HepG2 (cell line): Measurements from ENCODE around the gene TAGLN. TPM values are rescaled to one million over a fixed set of nuclear protein-coding genes. Genes with fewer than 3 reads are reported as not detected.

Source experiments
- ATAC-seq: fragments of 200-7000 bp; cut with Tn5 transposase; 3 replicates; pipeline ENCODE4 v1.9.1; 2020; ENCODE audit warnings: mild to moderate bottlenecking, moderate library complexity
- BruUV-seq: library from RNA; stranded (reverse); fragments of 400-500 nt; replicated peaks from 2 replicates; lab custom pipeline; 2021; lab: Mats Ljungman, UMichigan
- CTCF ChIA-PET: fragments of 300-600 bp; formaldehyde crosslinking; extraction: SDS; loops from one replicate; lab custom pipeline; 2021; ENCODE audit warnings: low total read pairs, inconsistent platforms, low intra/inter-chr PET ratio; lab: Yijun Ruan, JAX
- POLR2A ChIA-PET: fragments of 350-600 bp; sonication (Branson Sonifier 250); formaldehyde crosslinking; loops from one replicate; lab custom pipeline; 2020; ENCODE audit warnings: antibody characterized with exemption, inconsistent platforms; lab: Yijun Ruan, JAX
- DNase-seq: peaks from one replicate; pipeline ENCODE4 v3.0.0-alpha.2; 2015; ENCODE audit warnings: low spot score
- FAIRE-seq: peaks from 3 replicates; lab custom pipeline; 2011; peaks lifted over from hg19 to GRCh38; lab: Jason Lieb, UNC
- H2AFZ ChIP-seq: one replicate; pipeline ENCODE4 v1.6.1; 2011; ENCODE audit warnings: low read length, inconsistent platforms
- H3K27ac ChIP-seq: fragments of 300-600 bp; 3 replicates; pipeline ENCODE4 v1.8.0; 2011; ENCODE audit warnings: mixed run types, mild to moderate bottlenecking, mixed read lengths, low read length, inconsistent platforms; ENCODE audit not compliant: insufficient read depth; ENCODE audit errors: extremely low read length
- H3K27me3 ChIP-seq, 2 experiments: fragments of 200-600 bp in 1 of 2; 2 replicates in 1 of 2; 3 replicates in 1 of 2; pipeline versions ENCODE4 v1.6.0 to v1.8.0; 2011; ENCODE audit warnings: low read length in 2 of 2, mild to moderate bottlenecking in 2 of 2, moderate library complexity in 2 of 2, inconsistent platforms in 1 of 2; ENCODE audit not compliant: insufficient read depth in 2 of 2, control insufficient read depth in 1 of 2
- H3K36me3 ChIP-seq, 2 experiments: fragments of 200-600 bp in 1 of 2; replicated peaks in 1 of 2; 2 replicates in 1 of 2; 3 replicates in 1 of 2; pipeline versions ENCODE4 v1.5.1 to v1.8.0; 2011; ENCODE audit warnings: low read length in 2 of 2, inconsistent platforms in 1 of 2; ENCODE audit not compliant: insufficient read depth in 2 of 2, control insufficient read depth in 1 of 2
- H3K4me1 ChIP-seq: 2 replicates; pipeline ENCODE4 v1.5.1; 2012; ENCODE audit warnings: low read length, inconsistent platforms; ENCODE audit not compliant: insufficient read depth
- H3K4me2 ChIP-seq: 2 replicates; pipeline ENCODE4 v1.6.0; 2011; ENCODE audit warnings: low read depth, low read length, inconsistent platforms
- H3K4me3 ChIP-seq, 3 experiments: fragments of 200-600 bp in 1 of 3; sonication (generic), shearing (Covaris generic) in 1 of 3; replicated peaks in 1 of 3; 2 replicates each; pipeline ENCODE4 v1.5.1; 2011 to 2016; ENCODE audit warnings: low read length in 3 of 3, inconsistent platforms in 2 of 3, low read depth in 2 of 3, mild to moderate bottlenecking in 2 of 3, control low read depth in 1 of 3, mixed read lengths in 1 of 3; ENCODE audit not compliant: insufficient read depth in 1 of 3
- H3K79me2 ChIP-seq: one replicate; pipeline ENCODE4 v1.6.1; 2011; ENCODE audit warnings: low read length, inconsistent platforms; ENCODE audit not compliant: insufficient read depth
- H3K9ac ChIP-seq: 2 replicates; pipeline ENCODE4 v1.6.0; 2011; ENCODE audit warnings: mild to moderate bottlenecking, low read depth, low read length, inconsistent platforms; ENCODE audit not compliant: insufficient read depth
- H3K9me3 ChIP-seq: 2 replicates; pipeline ENCODE4 v1.5.1; 2012; ENCODE audit warnings: mild to moderate bottlenecking, low read length
- H4K20me1 ChIP-seq: 2 replicates; pipeline ENCODE4 v1.6.0; 2011; ENCODE audit warnings: inconsistent platforms, mild to moderate bottlenecking, low read length, moderate library complexity; ENCODE audit not compliant: insufficient read depth
- CBFB ChIP-seq: sonication (generic); formaldehyde crosslinking; IDR thresholded peaks from 2 replicates; pipeline ENCODE4 v1.4.0; 2020; ENCODE audit warnings: missing genetic modification reagents
- CHD2 ChIP-seq: IDR thresholded peaks from 2 replicates; pipeline ENCODE4 v1.6.1; 2011; ENCODE audit warnings: low read depth, low read length, improper control_type of control experiment
- FIP1L1 ChIP-seq: fragments of 200-400 bp; formaldehyde crosslinking; IDR thresholded peaks from 2 replicates; pipeline ENCODE4 v1.6.1; 2018; ENCODE audit warnings: low read depth, mild to moderate bottlenecking, low read length, moderate library complexity, borderline replicate concordance; ENCODE audit not compliant: insufficient read depth
- FOXK2 ChIP-seq: fragments of 450-650 bp; IDR thresholded peaks from 2 replicates; pipeline ENCODE4 v1.6.1; 2016
- NPAS2 ChIP-seq: sonication (generic); formaldehyde crosslinking; IDR thresholded peaks from 2 replicates; pipeline ENCODE4 v1.8.0; 2022; ENCODE audit warnings: mild to moderate bottlenecking, missing genetic modification reagents, borderline replicate concordance
- NR2F1 ChIP-seq, 2 experiments: fragments of 450-650 bp in 1 of 2; formaldehyde crosslinking in 1 of 2; IDR thresholded peaks; 2 replicates each; pipeline versions ENCODE4 v1.5.0 to v1.6.1; 2016 to 2020; ENCODE audit warnings: mild to moderate bottlenecking in 1 of 2, missing compliant biosample characterization in 1 of 2, missing genetic modification reagents in 1 of 2, moderate library complexity in 1 of 2
- RARA ChIP-seq: IDR thresholded peaks from 2 replicates; pipeline ENCODE4 v1.6.1; 2016; ENCODE audit warnings: missing genetic modification reagents, missing compliant biosample characterization
- TFDP1 ChIP-seq: IDR thresholded peaks from 2 replicates; pipeline ENCODE4 v1.6.1; 2016; ENCODE audit warnings: missing compliant biosample characterization, missing genetic modification reagents, borderline replicate concordance
- ZIK1 ChIP-seq: sonication (generic); formaldehyde crosslinking; IDR thresholded peaks from 2 replicates; pipeline ENCODE4 v1.5.0; 2020; ENCODE audit warnings: mild to moderate bottlenecking, low read depth, missing genetic modification reagents, borderline replicate concordance
- ZNF292 ChIP-seq: sonication (generic); formaldehyde crosslinking; IDR thresholded peaks from 2 replicates; pipeline ENCODE4 v1.8.1; 2022; ENCODE audit warnings: mild to moderate bottlenecking, low read depth, missing genetic modification reagents, borderline replicate concordance
- ZNF335 ChIP-seq: sonication (generic); formaldehyde crosslinking; IDR thresholded peaks from 2 replicates; pipeline ENCODE4 v1.4.0; 2020; ENCODE audit warnings: missing genetic modification reagents
- ZNF414 ChIP-seq: sonication (generic); formaldehyde crosslinking; IDR thresholded peaks from 2 replicates; pipeline ENCODE4 v1.5.0; 2020; ENCODE audit warnings: missing genetic modification reagents
- ZNF567 ChIP-seq: sonication (generic); formaldehyde crosslinking; IDR thresholded peaks from 2 replicates; pipeline ENCODE4 v1.8.1; 2023; ENCODE audit warnings: mild to moderate bottlenecking, missing genetic modification reagents, borderline replicate concordance
- WGBS: methylation state at CpG from one replicate; pipeline ENCODE4 v1.1.6; 2017; ENCODE audit warnings: low lambda C conversion rate; 5-methylcytosine and 5-hydroxymethylcytosine counted together
- in situ Hi-C: cut with HindIII; loops from 2 replicates; pipeline ENCODE4 v1.10.0; 2017; ENCODE audit warnings: low pct_unique_long_range_greater_than_20kb; ENCODE audit not compliant: extremely low pct_ligation_motif_present
- intact Hi-C: fragments of 100-400 bp; cut with micrococcal nuclease; formaldehyde crosslinking; loops from one replicate; pipeline ENCODE4 v1.10.0; 2022; ENCODE audit not compliant: unreplicated experiment
- polyA plus RNA-seq, 8 experiments: library from polyadenylated mRNA; depleted of rRNA in 3 of 8; stranded (reverse) in 7 of 8; unstranded in 1 of 8; fragments of >200 nt; fragmentation: Illumina TruSeq in 4 of 8; extraction: Trizol in 4 of 8; gene quantifications; 2 replicates each; pipeline versions ENCODE4 v1.2.1 to v1.2.3, GENCODE V29; 2011 to 2016; ENCODE audit warnings: low read depth in 4 of 8, missing spikeins in 1 of 8, mixed read lengths in 1 of 8; ENCODE audit not compliant: insufficient read depth in 1 of 8
- total RNA-seq, 5 experiments: library from RNA; depleted of rRNA; stranded (reverse); fragments of >200 nt; fragmentation: Illumina TruSeq; extraction: Trizol; gene quantifications; 2 replicates each; pipeline ENCODE4 v1.2.3, GENCODE V29; 2016; ENCODE audit warnings: low read depth in 1 of 5

The TAGLN gene
- total and polyA plus RNA-seq, 2 of the 13 experiments (the other 11 are each of a cell fraction or from before 2014, with no cell fraction given) = 12.6 to 75.4 TPM

GRCh38 chr11:117194267-117194666, 4.9 kb upstream of the TAGLN start:
- Histone ChIP-seq H3K9me3 (no peaks in the 10 kb centered on the region), H3K9ac (no peak overlapping the region), H4K20me1 (no peaks in the 10 kb centered on the region), H3K4me3 (no peak overlapping the region), H3K27ac (no peak overlapping the region), H3K27me3 (no peaks in the 10 kb centered on the region), H3K79me2 (no peaks in the 10 kb centered on the region), H3K4me2 (no peak overlapping the region), H3K36me3 (peaks cover 4 to 11% of the 10 kb centered on the region in 2 experiments; a peak in 3 of 5 replicates), H2AFZ (no peak overlapping the region), H3K4me1 (peaks cover 9% of the 10 kb centered on the region)
- ChIA-PET CTCF (no interaction called here), POLR2A (interaction anchor here (1.1 kb wide), 1 partner anchor 32 kb away, joined by 3 read pairs; no protein-coding TSS in a partner anchor)
- BruUV-seq = no TSS peak
- no peak for ATAC-seq
- no peak for FAIRE-seq
- intact Hi-C loops = no loop called here
- 98% methylated on average over 5 of the region's 5 CpGs for WGBS
- in situ Hi-C loops = no loop called here
- TF ChIP-seq FIP1L1 (no peak), FOXK2 (no peak), TFDP1 (CRISPR knock-in tag) (no peak), ZNF335 (CRISPR knock-in tag) (no peak), NR2F1 (CRISPR knock-in tag; IDR thresholded peaks at IDR 0.05) (no peak), RARA (CRISPR knock-in tag) (no peak), CBFB (no peak), ZNF414 (CRISPR knock-in tag) (no peak), ZIK1 (CRISPR knock-in tag) (no peak), ZNF292 (CRISPR knock-in tag) (no peak), NPAS2 (no peak), ZNF567 (CRISPR knock-in tag) (no peak), CHD2 (no peak)
- no peak for DNase-seq
